WTC11 (cell line): ENCODE data around the gene PRKN. TPM values are rescaled to one million over a fixed set of nuclear protein-coding genes. Genes with fewer than 3 reads are reported as not detected.

Experiments used
- ATAC-seq: fragments of 200-7000 bp; cut with Tn5 transposase; 2 replicates; pipeline ENCODE4 v1.10.0; 2021; ENCODE audit warnings: mild to moderate bottlenecking, moderate library complexity
- CTCF ChIA-PET: fragments of 300-600 bp; sonication (Branson Sonifier 250); formaldehyde crosslinking; loops from one replicate; lab custom pipeline; 2021; ENCODE audit warnings: antibody characterized with exemption; lab: Charles Lee
- POLR2A ChIA-PET: fragments of 350-600 bp; sonication (Branson Sonifier 250); formaldehyde crosslinking; loops from one replicate; lab custom pipeline; 2021; ENCODE audit warnings: antibody characterized with exemption; lab: Charles Lee
- DNase-seq: peaks from one replicate; pipeline ENCODE4 v3.0.0; 2021; ENCODE audit warnings: low spot score
- H3K27ac Mint-ChIP-seq: 2 replicates; pipeline ENCODE4 v1.8.0; 2021; ENCODE audit warnings: mixed read lengths
- H3K27me3 Mint-ChIP-seq: 2 replicates; pipeline ENCODE4 v1.8.0; 2021; ENCODE audit warnings: low read depth, mild to moderate bottlenecking, moderate library complexity, mixed read lengths
- H3K36me3 Mint-ChIP-seq: 2 replicates; pipeline ENCODE4 v1.8.0; 2021; ENCODE audit warnings: mixed read lengths
- H3K4me1 Mint-ChIP-seq: 2 replicates; pipeline ENCODE4 v1.8.0; 2022; ENCODE audit warnings: mixed read lengths
- H3K4me3 Mint-ChIP-seq: 2 replicates; pipeline ENCODE4 v1.8.0; 2021; ENCODE audit warnings: mild to moderate bottlenecking, moderate library complexity, mixed read lengths
- H3K9me3 Mint-ChIP-seq: 2 replicates; pipeline ENCODE4 v1.8.0; 2021; ENCODE audit warnings: mixed read lengths
- ATF2 ChIP-seq: sonication (generic); formaldehyde crosslinking; IDR thresholded peaks from 2 replicates; pipeline ENCODE4 v1.8.1; 2022; ENCODE audit warnings: low read depth, missing genetic modification reagents, borderline replicate concordance
- ATF3 ChIP-seq: sonication (generic); formaldehyde crosslinking; conservative IDR thresholded peaks from 2 replicates; pipeline ENCODE4 v1.8.1; 2022; ENCODE audit warnings: mild to moderate bottlenecking, missing genetic modification reagents
- CBFB ChIP-seq: sonication (generic); formaldehyde crosslinking; IDR thresholded peaks from 2 replicates; pipeline ENCODE4 v1.8.1; 2022; ENCODE audit warnings: mild to moderate bottlenecking, low read depth, missing genetic modification reagents
- CTCF ChIP-seq: fragments of 200-600 bp; IDR thresholded peaks from 2 replicates; pipeline ENCODE4 v1.8.0; 2022; ENCODE audit warnings: antibody characterized with exemption
- E2F4 ChIP-seq: sonication (generic); formaldehyde crosslinking; IDR thresholded peaks from 2 replicates; pipeline ENCODE4 v1.8.1; 2022; ENCODE audit warnings: low read depth, mild to moderate bottlenecking, moderate library complexity, missing genetic modification reagents, borderline replicate concordance
- E2F5 ChIP-seq: sonication (generic); formaldehyde crosslinking; IDR thresholded peaks from 2 replicates; pipeline ENCODE4 v1.8.1; 2022; ENCODE audit warnings: mild to moderate bottlenecking, moderate library complexity, missing genetic modification reagents
- ELF4 ChIP-seq: sonication (generic); formaldehyde crosslinking; IDR thresholded peaks from 2 replicates; pipeline ENCODE4 v1.8.1; 2022; ENCODE audit warnings: low read depth, mild to moderate bottlenecking, moderate library complexity, missing genetic modification reagents
- ESRRA ChIP-seq: sonication (generic); formaldehyde crosslinking; IDR thresholded peaks from 2 replicates; pipeline ENCODE4 v1.8.1; 2022; ENCODE audit warnings: mild to moderate bottlenecking, missing genetic modification reagents, borderline replicate concordance
- HMGA2 ChIP-seq: fragments of 250-450 bp; sonication (Bioruptor Pico); IDR thresholded peaks from 2 replicates; pipeline ENCODE4 v1.4.0; 2021; ENCODE audit warnings: mild to moderate bottlenecking, moderate library complexity
- KAT7 ChIP-seq: sonication (generic); formaldehyde crosslinking; IDR thresholded peaks from 2 replicates; pipeline ENCODE4 v1.8.1; 2023; ENCODE audit warnings: missing genetic modification reagents, mild to moderate bottlenecking, borderline replicate concordance
- MXD4 ChIP-seq: fragments of 250-450 bp; sonication (Bioruptor Pico); IDR thresholded peaks from 2 replicates; pipeline ENCODE4 v1.8.0; 2021; ENCODE audit warnings: mild to moderate bottlenecking, moderate library complexity, borderline replicate concordance
- NR2C2 ChIP-seq: sonication (generic); formaldehyde crosslinking; IDR thresholded peaks from 2 replicates; pipeline ENCODE4 v1.8.0; 2022; ENCODE audit warnings: mild to moderate bottlenecking, missing genetic modification reagents
- OVOL2 ChIP-seq: fragments of 250-450 bp; sonication (Bioruptor Pico); IDR thresholded peaks from 2 replicates; pipeline ENCODE4 v1.9.0; 2021; ENCODE audit warnings: mild to moderate bottlenecking, borderline replicate concordance
- SMAD4 ChIP-seq: sonication (generic); formaldehyde crosslinking; IDR thresholded peaks from 2 replicates; pipeline ENCODE4 v1.8.0; 2022; ENCODE audit warnings: mild to moderate bottlenecking, missing genetic modification reagents
- SOX15 ChIP-seq: fragments of 250-450 bp; sonication (Bioruptor Pico); IDR thresholded peaks from 2 replicates; pipeline ENCODE4 v1.9.0; 2021; ENCODE audit warnings: mild to moderate bottlenecking
- SP1 ChIP-seq: sonication (generic); formaldehyde crosslinking; conservative IDR thresholded peaks from 2 replicates; pipeline ENCODE4 v1.8.1; 2022; ENCODE audit warnings: missing genetic modification reagents
- ZBTB21 ChIP-seq: sonication (generic); formaldehyde crosslinking; IDR thresholded peaks from 2 replicates; pipeline ENCODE4 v1.8.1; 2023; ENCODE audit warnings: mild to moderate bottlenecking, missing genetic modification reagents, borderline replicate concordance
- ZNF121 ChIP-seq: sonication (generic); formaldehyde crosslinking; IDR thresholded peaks from 2 replicates; pipeline ENCODE4 v1.8.0; 2023; ENCODE audit warnings: missing genetic modification reagents
- ZNF232 ChIP-seq: sonication (generic); formaldehyde crosslinking; IDR thresholded peaks from 2 replicates; pipeline ENCODE4 v1.8.0; 2022; ENCODE audit warnings: mild to moderate bottlenecking, missing genetic modification reagents
- ZNF416 ChIP-seq: fragments of 250-450 bp; sonication (Bioruptor Pico); IDR thresholded peaks from 2 replicates; pipeline ENCODE4 v1.9.0; 2021; ENCODE audit warnings: mild to moderate bottlenecking, inconsistent platforms
- total RNA-seq: library from RNA; stranded (reverse); gene quantifications from 3 replicates; pipeline ENCODE4 v1.2.3, GENCODE V29; 2021
- TF ChIP-seq, protein P1 (sequence below): sonication (generic); formaldehyde crosslinking; IDR thresholded peaks from 2 replicates; pipeline ENCODE4 v1.8.1; 2023; ENCODE audit warnings: mild to moderate bottlenecking, missing genetic modification reagents, borderline replicate concordance

Gene PRKN
- total RNA-seq, 1 experiment from 2014 or later, result 0.59 TPM

- TF ChIP-seq, protein P1, sequence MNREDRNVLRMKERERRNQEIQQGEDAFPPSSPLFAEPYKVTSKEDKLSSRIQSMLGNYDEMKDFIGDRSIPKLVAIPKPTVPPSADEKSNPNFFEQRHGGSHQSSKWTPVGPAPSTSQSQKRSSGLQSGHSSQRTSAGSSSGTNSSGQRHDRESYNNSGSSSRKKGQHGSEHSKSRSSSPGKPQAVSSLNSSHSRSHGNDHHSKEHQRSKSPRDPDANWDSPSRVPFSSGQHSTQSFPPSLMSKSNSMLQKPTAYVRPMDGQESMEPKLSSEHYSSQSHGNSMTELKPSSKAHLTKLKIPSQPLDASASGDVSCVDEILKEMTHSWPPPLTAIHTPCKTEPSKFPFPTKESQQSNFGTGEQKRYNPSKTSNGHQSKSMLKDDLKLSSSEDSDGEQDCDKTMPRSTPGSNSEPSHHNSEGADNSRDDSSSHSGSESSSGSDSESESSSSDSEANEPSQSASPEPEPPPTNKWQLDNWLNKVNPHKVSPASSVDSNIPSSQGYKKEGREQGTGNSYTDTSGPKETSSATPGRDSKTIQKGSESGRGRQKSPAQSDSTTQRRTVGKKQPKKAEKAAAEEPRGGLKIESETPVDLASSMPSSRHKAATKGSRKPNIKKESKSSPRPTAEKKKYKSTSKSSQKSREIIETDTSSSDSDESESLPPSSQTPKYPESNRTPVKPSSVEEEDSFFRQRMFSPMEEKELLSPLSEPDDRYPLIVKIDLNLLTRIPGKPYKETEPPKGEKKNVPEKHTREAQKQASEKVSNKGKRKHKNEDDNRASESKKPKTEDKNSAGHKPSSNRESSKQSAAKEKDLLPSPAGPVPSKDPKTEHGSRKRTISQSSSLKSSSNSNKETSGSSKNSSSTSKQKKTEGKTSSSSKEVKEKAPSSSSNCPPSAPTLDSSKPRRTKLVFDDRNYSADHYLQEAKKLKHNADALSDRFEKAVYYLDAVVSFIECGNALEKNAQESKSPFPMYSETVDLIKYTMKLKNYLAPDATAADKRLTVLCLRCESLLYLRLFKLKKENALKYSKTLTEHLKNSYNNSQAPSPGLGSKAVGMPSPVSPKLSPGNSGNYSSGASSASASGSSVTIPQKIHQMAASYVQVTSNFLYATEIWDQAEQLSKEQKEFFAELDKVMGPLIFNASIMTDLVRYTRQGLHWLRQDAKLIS (CRISPR knock-in tag), result no peak
- TF ChIP-seq ZBTB21 (CRISPR knock-in tag), result no peak
- TF ChIP-seq SP1 (CRISPR knock-in tag), result no peak
- no peak for TF ChIP-seq ATF3 (CRISPR knock-in tag)
- TF ChIP-seq OVOL2 (CRISPR knock-in tag), result no peak
- no peak for TF ChIP-seq CBFB (CRISPR knock-in tag)
- TF ChIP-seq ELF4 (CRISPR knock-in tag), result no peak
- TF ChIP-seq E2F5, result no peak
- no peak for TF ChIP-seq E2F4 (CRISPR knock-in tag)
- no peak for TF ChIP-seq NR2C2
- no peak for TF ChIP-seq KAT7 (CRISPR knock-in tag)
- TF ChIP-seq CTCF, result no peak
- TF ChIP-seq SMAD4 (CRISPR knock-in tag), result no peak
- no peak for TF ChIP-seq HMGA2 (CRISPR knock-in tag)
- no peak for TF ChIP-seq ZNF416
Measured at GRCh38 chr6:162468326-162468725, 259.2 kb downstream of the PRKN start (continued).

- POLR2A ChIA-PET, result no interaction called here
- peak; percentile 26; the same call in 1 of the 2 replicates for ATAC-seq
- no peak overlapping the region for H3K27ac Mint-ChIP-seq
- TF ChIP-seq ESRRA (CRISPR knock-in tag), result no peak
- TF ChIP-seq SOX15 (CRISPR knock-in tag), result no peak
- no peak for TF ChIP-seq NR2C2
- no peak for TF ChIP-seq ATF2 (CRISPR knock-in tag)
- no peak for TF ChIP-seq MXD4
- no peak for TF ChIP-seq ZNF121
- no peak for TF ChIP-seq ZNF232 (CRISPR knock-in tag)
- TF ChIP-seq, protein P1 (CRISPR knock-in tag), result no peak
- TF ChIP-seq E2F4 (CRISPR knock-in tag), result no peak
- TF ChIP-seq, all 79 proteins: peak for 0
- Mint-ChIP-seq H3K27me3 (no peaks in the 10 kb centered on the region; the same call in 1 of the 2 replicates), H3K36me3 (no peaks in the 10 kb centered on the region), H3K9me3 (0 out of 2 replicates have a peak, but pooled peaks cover 4% of the 10 kb centered on the region), H3K4me3 (no peak overlapping the region), H3K4me1 (peaks cover 7% of the 10 kb centered on the region)
- DNase-seq, result no peak
- CTCF ChIA-PET, result no interaction called here
Measured at GRCh38 chr6:162467679-162468078, 259.9 kb downstream of the PRKN start.
